K562 (cell line): ENCODE data around the gene POLR2H. TPM values are rescaled to one million over a fixed set of nuclear protein-coding genes. Genes with fewer than 3 reads are reported as not detected.

Experiments
- ATAC-seq: fragments of 200-7000 bp; cut with Tn5 transposase; 3 replicates; pipeline ENCODE4 v1.9.1; 2020; ENCODE audit warnings: moderate library complexity
- BruUV-seq: library from RNA; stranded (reverse); fragments of 400-500 nt; replicated peaks from 2 replicates; lab custom pipeline; 2021; lab: Mats Ljungman, UMichigan
- CTCF ChIA-PET: fragments of 300-600 bp; formaldehyde crosslinking; extraction: SDS; loops from one replicate; lab custom pipeline; 2021; ENCODE audit warnings: low intra/inter-chr PET ratio; lab: Yijun Ruan, JAX
- POLR2A ChIA-PET: fragments of 300-600, 350-650 bp; sonication (Branson Sonifier 250); formaldehyde crosslinking; extraction: SDS; loops from one replicate; lab custom pipeline; 2021; ENCODE audit warnings: antibody characterized with exemption, inconsistent platforms; lab: Yijun Ruan, JAX
- DNase-seq, 4 experiments: peaks; one replicate each; pipeline versions ENCODE4 v3.0.0 to v3.0.0-alpha.2; 2011 to 2018; ENCODE audit warnings: low spot score in 3 of 4, mixed read lengths in 3 of 4; ENCODE audit errors: extremely low read depth in 1 of 4
- FAIRE-seq: peaks from 2 replicates; lab custom pipeline; 2011; peaks lifted over from hg19 to GRCh38; lab: Jason Lieb, UNC
- H2AFZ ChIP-seq: 2 replicates; pipeline ENCODE4 v1.6.0; 2011; ENCODE audit warnings: low read depth, low read length, control low read depth, inconsistent platforms
- H3K27ac ChIP-seq: fragments of 200-600 bp; 3 replicates; pipeline ENCODE4 v1.8.0; 2011; ENCODE audit warnings: low read depth, mild to moderate bottlenecking, control low read depth, inconsistent platforms, low read length, moderate library complexity, mixed read lengths; ENCODE audit errors: extremely low read depth
- H3K27me3 ChIP-seq, 2 experiments: fragments of 300-600 bp in 1 of 2; 2 replicates in 1 of 2; 3 replicates in 1 of 2; pipeline versions ENCODE4 v1.6.0 to v1.8.0; 2011; ENCODE audit warnings: inconsistent platforms in 2 of 2, low read length in 2 of 2, mild to moderate bottlenecking in 1 of 2, mixed read lengths in 1 of 2, moderate library complexity in 1 of 2; ENCODE audit not compliant: control insufficient read depth in 2 of 2, insufficient read depth in 2 of 2
- H3K36me3 ChIP-seq: fragments of 300-600 bp; 3 replicates; pipeline ENCODE4 v1.8.0; 2011; ENCODE audit warnings: mild to moderate bottlenecking, low read length, inconsistent platforms; ENCODE audit not compliant: control insufficient read depth, insufficient read depth
- H3K4me1 ChIP-seq, 2 experiments: fragments of 200-600 bp in 1 of 2; replicated peaks in 1 of 2; 2 replicates in 1 of 2; 3 replicates in 1 of 2; pipeline versions ENCODE4 v1.5.1 to v1.8.0; 2011; ENCODE audit warnings: inconsistent platforms in 2 of 2, low read length in 2 of 2, mild to moderate bottlenecking in 1 of 2, mixed read lengths in 1 of 2, moderate library complexity in 1 of 2; ENCODE audit not compliant: control insufficient read depth in 2 of 2, insufficient read depth in 2 of 2
- H3K4me2 ChIP-seq: 2 replicates; pipeline ENCODE4 v1.6.1; 2011; ENCODE audit warnings: low read length, control low read depth, inconsistent platforms, mixed read lengths; ENCODE audit not compliant: insufficient read depth
- H3K4me3 ChIP-seq: fragments of 200-600 bp; sonication (generic), shearing (Covaris generic); 2 replicates; pipeline ENCODE4 v1.5.1; 2016; ENCODE audit warnings: control low read depth, inconsistent platforms
- H3K79me2 ChIP-seq: fragments of 200-600 bp; 3 replicates; pipeline ENCODE4 v1.8.0; 2011; ENCODE audit warnings: low read length, inconsistent platforms; ENCODE audit not compliant: control insufficient read depth, insufficient read depth
- H3K9ac ChIP-seq, 2 experiments: 2 replicates each; pipeline versions ENCODE4 v1.6.0 to v1.6.1; 2011; ENCODE audit warnings: low read depth in 2 of 2, low read length in 2 of 2, control low read depth in 1 of 2, inconsistent platforms in 1 of 2, mild to moderate bottlenecking in 1 of 2, mixed read lengths in 1 of 2; ENCODE audit not compliant: insufficient read depth in 1 of 2
- H3K9me1 ChIP-seq: one replicate; pipeline ENCODE4 v1.6.0; 2011; ENCODE audit warnings: inconsistent platforms, mild to moderate bottlenecking, low read length, moderate library complexity; ENCODE audit not compliant: control insufficient read depth, insufficient read depth
- H3K9me3 ChIP-seq: replicated peaks from 2 replicates; pipeline ENCODE4 v1.5.1; 2011; ENCODE audit warnings: low read depth, low read length, inconsistent platforms; ENCODE audit not compliant: control insufficient read depth, insufficient read depth
- H4K20me1 ChIP-seq: replicated peaks from 2 replicates; pipeline ENCODE4 v1.6.1; 2011; ENCODE audit warnings: low read length, inconsistent platforms, mixed read lengths; ENCODE audit not compliant: control insufficient read depth, insufficient read depth
- BRD9 ChIP-seq: fragments of 450-650 bp; IDR thresholded peaks from 2 replicates; pipeline ENCODE4 v1.6.1; 2018; ENCODE audit warnings: low read depth; ENCODE audit not compliant: partially characterized antibody
- CHCHD3 ChIP-seq: fragments of 250-450 bp; sonication (Bioruptor Pico); IDR thresholded peaks from 2 replicates; pipeline ENCODE4 v2.1.2; 2022; ENCODE audit warnings: mild to moderate bottlenecking
- FOXA3 ChIP-seq, 2 experiments: fragments of 450-650 bp in 1 of 2; sonication (generic) in 1 of 2; formaldehyde crosslinking; IDR thresholded peaks in 1 of 2; conservative IDR thresholded peaks in 1 of 2; 2 replicates each; pipeline versions ENCODE4 v1.4.0 to v1.8.0; 2020 to 2022; ENCODE audit warnings: mild to moderate bottlenecking in 2 of 2, missing genetic modification reagents in 1 of 2
- HDAC3 ChIP-seq: fragments of 450-650 bp; IDR thresholded peaks from 2 replicates; pipeline ENCODE4 v1.6.1; 2018; ENCODE audit warnings: borderline replicate concordance, mild to moderate bottlenecking, moderate library complexity; ENCODE audit not compliant: partially characterized antibody
- HEY1 ChIP-seq: fragments of 250-450 bp; sonication (Bioruptor Pico); IDR thresholded peaks from 2 replicates; pipeline ENCODE4 v1.5.0; 2020; ENCODE audit warnings: mild to moderate bottlenecking, moderate library complexity, borderline replicate concordance
- JUN ChIP-seq, 2 experiments: sonication (generic) in 1 of 2; formaldehyde crosslinking in 1 of 2; IDR thresholded peaks; 2 replicates each; pipeline versions ENCODE4 v1.6.1 to v1.8.0; 2012 to 2022; ENCODE audit warnings: borderline replicate concordance in 2 of 2, mild to moderate bottlenecking in 2 of 2, improper control_type of control experiment in 1 of 2, low read depth in 1 of 2, low read length in 1 of 2, missing genetic modification reagents in 1 of 2
- LCOR ChIP-seq: sonication (generic); formaldehyde crosslinking; IDR thresholded peaks from 2 replicates; pipeline ENCODE4 v1.8.0; 2022; ENCODE audit warnings: mild to moderate bottlenecking, missing genetic modification reagents
- RAD21 ChIP-seq, 2 experiments: fragments of 250-450 bp in 1 of 2; fragments of 450-650 bp in 1 of 2; sonication (Bioruptor Pico) in 1 of 2; formaldehyde crosslinking in 1 of 2; IDR thresholded peaks in 1 of 2; conservative IDR thresholded peaks in 1 of 2; 2 replicates each; pipeline versions ENCODE4 v1.4.0 to v1.8.0; 2020 to 2022; ENCODE audit warnings: mild to moderate bottlenecking in 2 of 2, moderate library complexity in 1 of 2
- SMARCA5 ChIP-seq: fragments of 450-650 bp; IDR thresholded peaks from 2 replicates; pipeline ENCODE4 v1.6.1; 2016
- STAT5B ChIP-seq: fragments of 250-450 bp; sonication (Bioruptor Pico); IDR thresholded peaks from 2 replicates; pipeline ENCODE4 v1.8.0; 2021; ENCODE audit warnings: mild to moderate bottlenecking, inconsistent platforms
- TRIM24 ChIP-seq, 2 experiments: fragments of 450-650 bp; IDR thresholded peaks; 2 replicates each; pipeline ENCODE4 v1.6.1; 2016
- ZBTB7A ChIP-seq: IDR thresholded peaks from 2 replicates; pipeline ENCODE4 v1.6.1; 2011; ENCODE audit warnings: low read depth, mild to moderate bottlenecking, low read length, moderate library complexity, borderline replicate concordance; ENCODE audit not compliant: control insufficient read depth
- ZNF41 ChIP-seq: fragments of 250-450 bp; sonication (Bioruptor Pico); conservative IDR thresholded peaks from 2 replicates; pipeline ENCODE4 v1.4.0; 2020; ENCODE audit warnings: mild to moderate bottlenecking
- ZNF551 ChIP-seq: fragments of 250-450 bp; sonication (Bioruptor Pico); IDR thresholded peaks from 2 replicates; pipeline ENCODE4 v1.5.0; 2021; ENCODE audit warnings: mild to moderate bottlenecking, moderate library complexity
- ZNF830 ChIP-seq: fragments of 250-450 bp; sonication (Bioruptor Pico); IDR thresholded peaks from 2 replicates; pipeline ENCODE4 v1.5.0; 2021; ENCODE audit warnings: mild to moderate bottlenecking
- WGBS: fragments of 100-300 bp; shearing (Covaris generic); methylation state at CpG from one replicate; pipeline ENCODE4 v1.1.6; 2016; ENCODE audit warnings: low coverage, mixed read lengths; ENCODE audit not compliant: insufficient coverage; ENCODE audit errors: missing lambda C conversion rate; 5-methylcytosine and 5-hydroxymethylcytosine counted together
- in situ Hi-C: fragments of 300-500 bp; cut with MboI; formaldehyde crosslinking; loops from 4 replicates; pipeline ENCODE4 v1.15.0; 2018; ENCODE audit warnings: inconsistent platforms, mixed read lengths
- intact Hi-C: fragments of 100-400 bp; cut with micrococcal nuclease; formaldehyde crosslinking; loops from 2 replicates; pipeline ENCODE4 v1.14.2; 2022
- polyA plus RNA-seq, 8 experiments: library from polyadenylated mRNA; depleted of rRNA in 4 of 8; stranded (reverse) in 5 of 8; unstranded in 3 of 8; fragments of >200 nt; fragmentation: Nextera tagmentation in 2 of 8; fragmentation: Illumina TruSeq in 1 of 8; extraction: Ambion mirVana in 2 of 8; extraction: Trizol in 1 of 8; gene quantifications; 2 replicates each; pipeline versions ENCODE4 v1.2.1 to v1.2.3, GENCODE V29; 2011 to 2014; ENCODE audit warnings: inconsistent platforms in 1 of 8, missing spikeins in 1 of 8
- total RNA-seq, 7 experiments: library from RNA; depleted of rRNA in 6 of 7; stranded (reverse); fragments of >200 nt in 6 of 7; fragmentation: Illumina TruSeq in 2 of 7; extraction: Trizol in 2 of 7; gene quantifications; 2 replicates each; pipeline versions ENCODE4 v1.2.1 to v1.2.3, GENCODE V29; 2011 to 2021; ENCODE audit warnings: low replicate concordance in 1 of 7

The POLR2H gene
- total and polyA plus RNA-seq, 9 of the 15 experiments (the other 6 are each of a cell fraction or from before 2014, with no cell fraction given), result 128 to 512 (median 220) TPM

- in situ Hi-C loops, result no loop called here
- WGBS, result 3% methylated on average over 24 of the region's 37 CpGs
- BruUV-seq, result no TSS peak
These were observed 24.7 kb downstream of the POLR2H start for GRCh38 chr3:184386047-184386806.

GRCh38 chr3:184387174-184387714 lies 25.7 kb downstream of the POLR2H start:
- POLR2A ChIA-PET, result interaction anchor here (0.6 to 1.6 kb wide), 3 partner anchors 14 to 778 kb away, joined by 3 to 4 read pairs (median 4); no protein-coding TSS in a partner anchor
- CTCF ChIA-PET, result no interaction called here
- Histone ChIP-seq H3K36me3 (no peaks in the 10 kb centered on the region), H3K79me2 (no peaks in the 10 kb centered on the region), H3K27me3 (peaks cover 16 to 75% of the 10 kb centered on the region in 2 experiments; a peak in 4 of 5 replicates), H2AFZ (no peak overlapping the region), H3K9me3 (no peaks in the 10 kb centered on the region)
- FAIRE-seq, result no peak
- ATAC-seq, result no peak
- intact Hi-C loops, result loop anchor here (10.0 kb wide), 1 partner anchor 328 kb away; the partner anchor contains the start of gene MAGEF1
- 18% methylated on average over 12 of the region's 12 CpGs for WGBS
- DNase-seq, result no peak
- TF ChIP-seq ZNF551 (no peak), STAT5B (CRISPR knock-in tag) (no peak), LCOR (CRISPR knock-in tag) (no peak), TRIM24 (IDR thresholded peaks at IDR 0.05) (no peak), CHCHD3 (CRISPR knock-in tag) (no peak), RAD21 (CRISPR knock-in tag; conservative IDR thresholded peaks at IDR 0.05 in 1 of 2, IDR thresholded peaks at IDR 0.05 in 1 of 2) (no peak), ZNF41 (CRISPR knock-in tag) (no peak), BRD9 (no peak), JUN (IDR thresholded peaks at IDR 0.05; ENCODE audit: borderline replicate concordance, low read depth, low read length) (no peak), JUN (CRISPR knock-in tag; IDR thresholded peaks at IDR 0.05; ENCODE audit: borderline replicate concordance) (no peak), ZNF830 (no peak), SMARCA5 (no peak), HDAC3 (no peak), FOXA3 (CRISPR knock-in tag; conservative IDR thresholded peaks at IDR 0.05 in 1 of 2, IDR thresholded peaks at IDR 0.05 in 1 of 2) (no peak)
- TF ChIP-seq, all 486 proteins: peak for 0
- no peak overlapping the region for H3K4me2 ChIP-seq
- no peak overlapping the region for H3K4me3 ChIP-seq
- H3K4me1 ChIP-seq, result peaks cover 0 to 11% of the 10 kb centered on the region in 2 experiments; a peak in 1 of 5 replicates
- no peaks in the 10 kb centered on the region for H3K9me1 ChIP-seq
- in situ Hi-C loops, result no loop called here
- H4K20me1 ChIP-seq, result peaks cover 5% of the 10 kb centered on the region
- H3K27ac ChIP-seq, result no peak overlapping the region
- BruUV-seq, result no TSS peak
- no peak overlapping the region for H3K9ac ChIP-seq

More at GRCh38 chr3:184386047-184386806, 24.7 kb downstream of the POLR2H start:
- H3K27me3 ChIP-seq, result peaks cover 19 to 75% of the 10 kb centered on the region in 2 experiments; a peak in 4 of 5 replicates
- H3K36me3 ChIP-seq, result no peaks in the 10 kb centered on the region
- H4K20me1 ChIP-seq, result peaks cover 5% of the 10 kb centered on the region
- no peaks in the 10 kb centered on the region for H3K9me3 ChIP-seq
- POLR2A ChIA-PET, result interaction anchor here (1.1 to 1.6 kb wide), 2 partner anchors 13 to 143 kb away, joined by 4 read pairs; no protein-coding TSS in a partner anchor
- no peak for ATAC-seq
- H3K4me1 ChIP-seq, result peaks cover 0 to 17% of the 10 kb centered on the region in 2 experiments; a peak in 2 of 5 replicates
- CTCF ChIA-PET, result no interaction called here
- FAIRE-seq, result no peak
- H3K27ac ChIP-seq, result no peak overlapping the region
- H3K9ac ChIP-seq, result no peak overlapping the region
- H3K79me2 ChIP-seq, result no peaks in the 10 kb centered on the region
- H3K4me3 ChIP-seq, result no peak overlapping the region
- no peak overlapping the region for H2AFZ ChIP-seq
- intact Hi-C loops, result loop anchor here (10.0 kb wide), 1 partner anchor 329 kb away; the partner anchor contains the start of gene MAGEF1
- TF ChIP-seq ZBTB7A, result peak; percentile 47; the same call in 1 of the 2 replicates
- no peak for TF ChIP-seq HEY1
- TF ChIP-seq, all 486 proteins: peak for 1
- no peak for DNase-seq
- Histone ChIP-seq H3K9me1 (no peaks in the 10 kb centered on the region), H3K4me2 (no peak overlapping the region)
